Measurements from ENCODE around the gene TOR4A. TPM values are rescaled to one million over a fixed set of nuclear protein-coding genes. Genes with fewer than 3 reads are reported as not detected.
A peak's percentile ranks its signal among the peaks of the same experiment; 100 is the strongest.

TOR4A gene
- total RNA-seq = 5.4 TPM

DNA sequence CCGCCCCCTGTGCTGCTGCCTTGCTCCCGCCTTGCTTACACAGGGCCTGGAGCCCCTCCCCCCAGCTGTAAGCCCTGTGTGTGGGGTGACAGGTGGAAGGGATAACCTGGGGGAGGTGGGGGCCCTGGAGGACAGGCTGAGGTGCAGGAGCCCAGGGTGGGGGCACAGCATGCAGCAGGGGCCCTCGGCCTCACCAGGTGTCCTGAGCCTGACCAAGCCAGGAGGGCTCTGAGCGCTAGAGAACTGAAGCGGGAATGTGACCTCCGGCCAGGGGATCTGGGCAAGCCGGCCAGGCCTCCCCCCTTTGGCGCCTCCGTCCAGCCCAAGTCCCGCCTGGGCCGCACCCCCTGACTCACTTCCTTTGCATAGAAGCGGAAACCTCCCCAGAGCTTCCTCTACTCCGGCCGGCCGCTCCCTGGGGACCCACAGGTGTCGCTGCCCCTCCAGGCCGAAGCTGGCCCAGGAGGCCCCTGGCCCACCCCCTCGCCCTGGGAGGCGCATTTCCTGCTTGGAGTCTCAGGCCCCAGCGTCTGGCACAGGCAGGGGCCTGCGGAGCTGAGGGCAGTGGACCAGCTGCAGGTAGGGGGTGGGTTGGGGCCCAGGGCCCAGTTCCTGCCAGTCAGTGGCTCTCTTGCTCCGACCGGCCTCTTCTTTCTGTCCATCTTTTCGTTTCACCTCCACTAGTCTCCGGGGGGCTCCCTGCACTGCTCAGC, at the start of gene TOR4A:
Gene TOR4A (plus strand): TSS at position 398 of the 713 bp plus-strand sequence. CDS start 964 bp downstream, outside the sequence.
- Histone ChIP-seq H3K27me3 (ENCODE audit: insufficient read depth, low read length) (no peaks in the 10 kb centered on the region), H3K9me3 (ENCODE audit: low read depth, low read length) (no peaks in the 10 kb centered on the region), H3K4me1 (ENCODE audit: insufficient read depth, low read length) (peaks cover 60% of the 10 kb centered on the region), H3K4me3 (ENCODE audit: low read length) (peak within 1 kb of the TSS; percentile 81)

DNA sequence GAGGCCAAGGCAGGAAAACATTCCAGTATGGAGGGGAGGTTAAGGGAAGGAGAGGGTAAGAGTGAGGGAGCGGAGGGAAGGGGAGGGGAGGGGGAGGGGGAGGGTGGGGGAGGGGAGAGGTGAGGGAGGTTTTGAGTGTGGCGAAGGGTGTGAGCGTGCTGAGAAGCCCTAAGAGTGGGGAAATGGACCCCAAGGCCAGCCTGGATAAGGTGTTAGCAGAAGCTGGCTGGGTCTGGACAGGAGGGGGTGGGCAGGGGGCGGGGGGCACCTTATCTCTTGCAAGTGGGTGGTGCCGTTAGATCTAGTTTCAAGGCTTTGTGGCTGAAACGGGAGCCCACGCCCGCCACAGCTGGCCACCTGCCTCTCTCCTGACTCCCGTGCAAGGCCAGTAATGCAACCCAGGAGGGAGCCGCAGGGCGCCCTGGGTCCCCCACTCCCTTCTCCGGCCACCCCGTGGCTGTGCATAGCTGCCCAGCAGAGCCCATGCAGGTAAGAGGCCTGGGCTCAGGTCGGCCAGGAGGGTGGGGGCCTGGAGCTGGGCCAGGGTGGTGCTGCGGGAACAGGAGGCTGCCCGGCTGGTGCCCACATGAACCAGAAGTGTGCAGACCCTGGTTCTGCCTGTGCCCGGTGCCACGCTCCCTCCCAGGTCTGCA, 49.5 kb upstream of the TOR4A start:
- no peak overlapping the region for H3K4me3 ChIP-seq (ENCODE audit: low read length)
- H3K9me3 ChIP-seq (ENCODE audit: low read depth, low read length) = no peaks in the 10 kb centered on the region
- H3K27me3 ChIP-seq (ENCODE audit: insufficient read depth, low read length) = no peaks in the 10 kb centered on the region
- peaks cover 17% of the 10 kb centered on the region for H3K4me1 ChIP-seq (ENCODE audit: insufficient read depth, low read length)

DNA sequence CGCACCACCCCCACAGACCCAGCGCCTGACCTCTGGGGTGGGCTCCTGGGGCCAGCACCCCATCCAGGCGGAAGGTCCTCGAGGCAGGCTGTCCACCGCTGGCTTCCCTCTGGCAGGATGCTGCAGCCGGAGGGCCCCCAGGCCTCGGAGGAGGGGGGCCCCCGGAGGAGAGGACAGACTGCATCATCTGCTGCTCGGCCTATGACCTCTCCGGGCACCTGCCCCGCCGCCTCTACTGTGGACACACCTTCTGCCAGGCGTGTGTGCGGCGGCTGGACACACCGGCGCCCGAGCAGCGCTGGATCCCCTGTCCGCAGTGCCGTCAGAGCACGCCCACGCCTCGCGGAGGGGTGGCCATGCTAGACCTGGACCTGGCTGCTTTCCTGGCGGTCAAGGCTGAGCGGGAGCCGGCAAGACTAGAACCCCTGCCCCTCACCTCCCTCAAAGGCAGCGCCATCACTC, 49.0 kb upstream of the TOR4A start:
- Histone ChIP-seq H3K27me3 (ENCODE audit: insufficient read depth, low read length) (no peaks in the 10 kb centered on the region), H3K4me1 (ENCODE audit: insufficient read depth, low read length) (peaks cover 16% of the 10 kb centered on the region), H3K9me3 (ENCODE audit: low read depth, low read length) (no peaks in the 10 kb centered on the region), H3K4me3 (ENCODE audit: low read length) (no peak overlapping the region)

DNA sequence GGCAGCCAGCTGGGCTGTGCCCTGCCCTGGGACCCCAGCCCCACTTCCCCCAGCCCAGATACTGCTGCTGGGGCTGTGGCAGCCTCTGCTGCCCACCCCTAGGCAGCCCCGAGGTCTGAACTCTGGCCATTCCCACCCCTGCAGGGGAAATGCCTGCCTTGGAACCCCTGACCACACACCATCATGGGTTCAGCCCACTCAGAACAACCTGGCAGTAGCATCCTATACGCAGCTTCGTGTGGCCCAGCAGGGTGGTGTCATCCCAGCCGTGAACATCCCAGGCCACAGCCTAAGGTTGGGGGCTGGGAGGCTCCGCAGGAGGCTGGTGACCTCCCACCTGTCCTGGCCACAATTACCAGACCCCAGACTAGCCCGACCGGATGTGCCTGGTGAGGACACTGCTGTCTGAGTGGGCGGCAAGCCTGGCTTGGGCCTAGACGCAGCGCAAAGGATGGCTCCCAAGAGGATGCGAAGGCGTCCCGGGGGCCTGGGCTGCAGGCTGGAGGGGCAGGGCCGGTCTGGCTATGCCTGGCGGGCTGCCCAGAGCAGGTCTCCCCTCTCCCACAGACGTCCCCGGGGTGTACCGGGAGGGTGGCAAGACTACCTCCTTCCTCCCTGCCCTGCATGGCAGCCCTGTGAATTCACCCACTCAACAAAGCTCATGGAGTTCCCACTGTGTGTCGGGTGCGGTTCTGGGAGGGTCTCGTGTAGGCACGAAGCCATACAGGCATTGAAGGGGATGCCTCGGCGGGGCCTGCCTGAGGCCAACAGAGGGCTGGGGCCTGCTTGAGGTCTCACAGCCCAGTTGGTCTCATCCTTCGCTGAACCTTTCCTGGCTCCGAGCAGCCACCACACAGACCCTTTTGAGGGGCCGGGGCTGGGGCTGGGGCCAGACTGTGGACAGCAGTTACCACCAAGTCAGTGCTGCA, 48.3 kb upstream of the TOR4A start:
- Histone ChIP-seq H3K9me3 (ENCODE audit: low read depth, low read length) (no peaks in the 10 kb centered on the region), H3K4me1 (ENCODE audit: insufficient read depth, low read length) (peaks cover 10% of the 10 kb centered on the region), H3K4me3 (ENCODE audit: low read length) (no peak overlapping the region), H3K27me3 (ENCODE audit: insufficient read depth, low read length) (no peaks in the 10 kb centered on the region)

DNA sequence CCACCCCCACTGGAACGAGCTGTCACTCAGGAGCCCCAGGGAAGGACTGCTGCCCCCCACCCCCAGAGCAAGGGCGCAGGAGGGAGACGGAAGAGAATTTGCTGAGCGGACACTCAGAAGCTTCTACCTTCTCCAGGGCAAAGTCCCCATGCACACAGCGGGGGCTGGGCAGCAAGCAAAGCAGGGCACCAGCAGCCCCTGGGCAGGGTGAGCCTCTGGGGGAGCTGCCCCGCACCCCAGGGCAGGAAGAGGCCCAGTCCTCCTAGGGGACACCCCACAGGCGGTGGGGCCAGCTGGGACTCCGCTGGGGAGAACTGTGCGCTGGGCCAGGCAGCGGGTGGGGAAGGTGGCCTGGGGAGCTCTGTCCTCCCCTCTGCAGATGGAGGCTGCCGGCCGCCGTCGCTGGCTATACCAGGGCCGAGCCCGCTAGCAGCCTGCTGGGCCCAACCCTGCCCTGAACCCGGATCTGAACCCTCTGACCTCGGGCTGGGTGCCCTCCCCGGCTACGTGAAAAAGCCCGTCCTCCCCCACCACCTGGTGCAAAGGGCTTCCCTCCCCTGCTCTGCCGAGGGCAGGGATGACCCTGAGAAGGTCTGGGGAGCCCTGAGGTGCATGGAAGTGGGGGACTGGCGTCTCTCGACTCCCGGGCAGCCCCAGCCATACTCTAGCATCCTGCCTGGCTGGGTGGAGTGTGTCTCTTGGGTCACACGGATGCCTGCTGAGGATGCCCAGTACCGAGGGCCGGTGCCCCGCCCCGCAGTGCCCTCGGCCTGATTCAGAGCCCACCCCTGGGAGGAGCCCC, 47.4 kb upstream of the TOR4A start:
- Histone ChIP-seq H3K4me1 (ENCODE audit: insufficient read depth, low read length) (peaks cover 4% of the 10 kb centered on the region), H3K27me3 (ENCODE audit: insufficient read depth, low read length) (no peaks in the 10 kb centered on the region)

DNA sequence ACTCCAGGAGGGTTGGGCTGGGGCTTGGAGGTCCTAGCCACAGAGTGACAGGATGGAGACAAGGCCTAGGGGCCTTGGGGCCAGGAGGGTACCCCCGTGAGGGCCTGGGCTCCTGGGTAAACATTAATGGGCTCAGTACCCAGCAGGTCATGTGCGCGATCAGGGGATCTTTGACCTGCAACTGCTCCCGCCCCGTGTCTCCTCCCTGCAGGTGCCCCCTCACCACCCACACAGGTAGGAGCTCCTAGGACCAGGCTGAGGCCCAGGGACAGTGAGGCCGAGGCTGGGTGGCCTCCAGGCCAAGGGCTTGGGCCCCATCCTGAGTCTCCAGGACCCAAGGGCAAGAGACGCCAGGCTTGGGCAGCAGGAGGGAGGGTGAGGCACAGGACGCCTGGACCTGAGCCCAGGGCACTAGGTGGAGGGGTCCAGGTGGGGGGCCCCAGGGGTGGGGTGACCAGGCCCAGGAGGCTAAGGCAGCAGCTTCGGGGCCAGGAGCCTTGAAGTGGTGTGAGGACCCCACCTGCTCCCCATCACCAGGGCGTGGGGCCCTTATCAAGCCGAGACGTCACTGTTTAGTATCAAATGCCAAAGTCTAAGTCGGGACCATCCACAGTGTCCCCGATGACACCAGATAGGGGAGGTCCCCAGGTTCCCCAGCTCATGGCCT, 46.7 kb upstream of the TOR4A start, which contains the start of gene SLC34A3:
Gene SLC34A3 (plus strand): TSS at position 197 of the 667 bp plus-strand sequence. CDS start 802 bp downstream, outside the sequence.
- Histone ChIP-seq H3K4me1 (ENCODE audit: insufficient read depth, low read length) (peaks cover 4% of the 10 kb centered on the region), H3K9me3 (ENCODE audit: low read depth, low read length) (no peaks in the 10 kb centered on the region), H3K4me3 (ENCODE audit: low read length) (no peak within 1 kb of the TSS), H3K27me3 (ENCODE audit: insufficient read depth, low read length) (no peaks in the 10 kb centered on the region)

More for the DNA sequence above, 47.4 kb upstream of the TOR4A start:
- no peaks in the 10 kb centered on the region for H3K9me3 ChIP-seq (ENCODE audit: low read depth, low read length)
- H3K4me3 ChIP-seq (ENCODE audit: low read length) = no peak overlapping the region

DNA sequence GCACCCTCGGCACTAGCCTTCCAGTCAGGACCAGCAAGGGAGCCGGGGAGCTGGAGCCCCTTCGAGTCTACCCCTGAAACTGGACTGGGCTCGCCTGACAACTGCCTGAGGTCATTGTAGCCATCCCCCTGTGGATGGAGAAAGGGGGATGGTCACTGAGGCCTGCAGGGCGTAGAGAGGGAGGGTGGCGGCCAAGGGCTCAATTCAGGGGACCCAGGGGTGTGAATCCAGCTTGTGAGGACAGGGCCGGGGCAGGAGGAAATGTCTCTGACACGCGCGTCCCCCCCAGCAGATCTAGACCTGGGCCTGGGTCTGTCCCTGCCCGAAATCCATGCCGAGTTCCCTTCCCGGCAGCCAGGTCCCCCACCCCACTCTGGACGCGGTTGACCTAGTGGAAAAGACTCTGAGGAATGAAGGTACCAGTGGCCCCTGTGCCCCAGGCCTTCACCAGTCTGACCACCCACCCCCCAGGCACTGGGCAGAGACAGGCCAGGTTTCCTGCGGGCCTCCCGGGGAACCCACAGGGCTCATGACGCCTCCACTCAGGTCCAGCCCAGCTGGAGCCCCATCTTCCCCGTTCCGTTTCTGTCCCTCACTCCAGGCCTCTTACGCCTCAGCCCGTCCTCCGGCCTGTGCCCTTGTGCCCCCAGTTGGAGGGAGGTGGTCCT, 46.0 kb upstream of the TOR4A start:
- H3K4me3 ChIP-seq (ENCODE audit: low read length) = no peak overlapping the region
- H3K27me3 ChIP-seq (ENCODE audit: insufficient read depth, low read length) = no peaks in the 10 kb centered on the region
- H3K4me1 ChIP-seq (ENCODE audit: insufficient read depth, low read length) = peaks cover 11% of the 10 kb centered on the region
- no peaks in the 10 kb centered on the region for H3K9me3 ChIP-seq (ENCODE audit: low read depth, low read length)

DNA sequence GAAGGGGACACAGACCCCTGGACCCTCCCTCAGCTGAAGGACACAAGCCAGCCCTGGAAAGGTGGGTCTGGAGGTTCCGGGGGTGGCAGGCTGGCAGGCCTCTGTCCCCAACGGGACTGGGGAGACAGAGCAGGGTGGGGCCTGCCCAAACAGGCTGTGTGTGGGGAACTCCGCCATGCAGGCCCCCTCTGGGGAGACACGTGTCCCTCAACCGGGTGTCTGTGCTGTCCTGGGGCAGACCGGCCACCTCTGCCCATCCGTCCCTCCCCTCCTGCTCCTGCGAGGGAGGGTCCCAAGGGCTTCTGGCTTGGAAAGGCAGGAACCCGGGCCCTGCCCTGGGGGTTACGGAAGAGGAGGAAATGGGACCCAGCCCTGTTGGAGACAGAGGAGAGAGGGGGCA, 45.4 kb upstream of the TOR4A start:
- H3K4me3 ChIP-seq (ENCODE audit: low read length) = no peak overlapping the region
- no peaks in the 10 kb centered on the region for H3K9me3 ChIP-seq (ENCODE audit: low read depth, low read length)
- H3K4me1 ChIP-seq (ENCODE audit: insufficient read depth, low read length) = peaks cover 17% of the 10 kb centered on the region
- H3K27me3 ChIP-seq (ENCODE audit: insufficient read depth, low read length) = no peaks in the 10 kb centered on the region

DNA sequence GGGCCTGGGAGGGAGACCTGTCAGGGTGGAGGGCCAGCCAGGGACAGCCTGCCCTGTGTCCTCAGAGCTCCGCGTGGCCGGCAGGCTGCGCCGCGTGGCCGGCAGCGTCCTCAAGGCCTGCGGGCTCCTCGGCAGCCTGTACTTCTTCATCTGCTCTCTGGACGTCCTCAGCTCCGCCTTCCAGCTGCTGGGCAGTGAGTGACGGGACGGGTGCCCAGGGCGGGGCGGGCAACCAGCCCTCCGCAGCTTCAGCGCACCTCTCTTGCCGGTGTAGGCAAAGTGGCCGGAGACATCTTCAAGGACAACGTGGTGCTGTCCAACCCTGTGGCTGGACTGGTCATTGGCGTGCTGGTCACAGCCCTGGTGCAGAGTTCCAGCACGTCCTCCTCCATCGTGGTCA, 45.0 kb upstream of the TOR4A start:
- Histone ChIP-seq H3K27me3 (ENCODE audit: insufficient read depth, low read length) (no peaks in the 10 kb centered on the region), H3K9me3 (ENCODE audit: low read depth, low read length) (no peaks in the 10 kb centered on the region), H3K4me1 (ENCODE audit: insufficient read depth, low read length) (peaks cover 17% of the 10 kb centered on the region), H3K4me3 (ENCODE audit: low read length) (no peak overlapping the region)

DNA sequence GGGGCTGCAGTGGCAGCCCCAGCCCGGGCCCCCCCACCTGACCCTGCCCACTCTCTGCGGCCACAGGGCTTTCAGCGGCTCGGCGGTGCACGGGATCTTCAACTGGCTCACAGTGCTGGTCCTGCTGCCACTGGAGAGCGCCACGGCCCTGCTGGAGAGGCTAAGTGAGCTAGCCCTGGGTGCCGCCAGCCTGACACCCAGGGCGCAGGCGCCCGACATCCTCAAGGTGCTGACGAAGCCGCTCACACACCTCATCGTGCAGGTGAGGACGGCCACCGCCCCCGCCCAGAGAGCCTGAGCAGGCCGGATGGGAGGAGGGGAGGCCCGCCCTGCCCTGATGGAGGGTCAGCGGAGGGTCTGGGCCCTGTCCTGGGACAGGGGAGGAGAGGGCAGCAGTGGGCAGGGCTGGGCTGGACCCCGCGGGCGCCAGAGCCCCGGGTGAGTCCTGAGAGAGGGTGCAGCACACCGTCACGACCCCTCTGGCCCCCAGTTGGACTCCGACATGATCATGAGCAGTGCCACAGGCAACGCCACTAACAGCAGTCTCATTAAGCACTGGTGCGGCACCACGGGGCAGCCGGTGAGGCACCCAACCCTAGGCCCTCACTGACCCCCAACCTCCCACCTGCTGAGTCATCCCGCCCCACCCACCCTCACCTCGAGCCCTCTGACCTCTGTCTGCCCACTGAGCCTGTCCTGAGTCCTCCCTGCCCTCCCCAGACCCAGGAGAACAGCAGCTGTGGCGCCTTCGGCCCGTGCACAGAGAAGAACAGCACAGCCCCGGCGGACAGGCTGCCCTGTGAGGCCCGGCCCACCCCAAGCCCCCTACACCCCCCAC, 44.2 kb upstream of the TOR4A start:
- Histone ChIP-seq H3K9me3 (ENCODE audit: low read depth, low read length) (no peaks in the 10 kb centered on the region), H3K27me3 (ENCODE audit: insufficient read depth, low read length) (no peaks in the 10 kb centered on the region), H3K4me1 (ENCODE audit: insufficient read depth, low read length) (peaks cover 17% of the 10 kb centered on the region), H3K4me3 (ENCODE audit: low read length) (no peak overlapping the region)

DNA sequence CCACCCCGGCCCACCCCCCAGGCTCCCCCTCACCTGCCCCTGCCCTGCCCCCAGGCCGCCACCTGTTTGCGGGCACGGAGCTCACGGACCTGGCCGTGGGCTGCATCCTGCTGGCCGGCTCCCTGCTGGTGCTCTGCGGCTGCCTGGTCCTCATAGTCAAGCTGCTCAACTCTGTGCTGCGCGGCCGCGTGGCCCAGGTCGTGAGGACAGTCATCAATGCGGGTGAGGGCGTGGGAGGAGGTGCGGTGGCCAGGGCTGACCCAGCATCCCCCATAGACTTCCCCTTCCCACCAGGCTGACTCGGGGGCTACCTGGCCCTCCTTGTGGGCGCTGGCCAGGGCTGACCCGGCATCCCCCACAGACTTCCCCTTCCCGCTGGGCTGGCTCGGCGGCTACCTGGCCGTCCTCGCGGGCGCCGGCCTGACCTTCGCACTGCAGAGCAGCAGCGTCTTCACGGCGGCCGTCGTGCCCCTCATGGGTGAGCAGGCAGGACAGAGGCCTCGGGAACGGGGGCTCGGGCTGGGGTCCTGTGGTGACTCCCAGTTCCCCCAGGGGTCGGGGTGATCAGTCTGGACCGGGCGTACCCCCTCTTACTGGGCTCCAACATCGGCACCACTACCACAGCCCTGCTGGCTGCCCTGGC, 43.4 kb upstream of the TOR4A start:
- Histone ChIP-seq H3K9me3 (ENCODE audit: low read depth, low read length) (no peaks in the 10 kb centered on the region), H3K27me3 (ENCODE audit: insufficient read depth, low read length) (no peaks in the 10 kb centered on the region), H3K4me3 (ENCODE audit: low read length) (no peak overlapping the region), H3K4me1 (ENCODE audit: insufficient read depth, low read length) (peaks cover 24% of the 10 kb centered on the region)

DNA sequence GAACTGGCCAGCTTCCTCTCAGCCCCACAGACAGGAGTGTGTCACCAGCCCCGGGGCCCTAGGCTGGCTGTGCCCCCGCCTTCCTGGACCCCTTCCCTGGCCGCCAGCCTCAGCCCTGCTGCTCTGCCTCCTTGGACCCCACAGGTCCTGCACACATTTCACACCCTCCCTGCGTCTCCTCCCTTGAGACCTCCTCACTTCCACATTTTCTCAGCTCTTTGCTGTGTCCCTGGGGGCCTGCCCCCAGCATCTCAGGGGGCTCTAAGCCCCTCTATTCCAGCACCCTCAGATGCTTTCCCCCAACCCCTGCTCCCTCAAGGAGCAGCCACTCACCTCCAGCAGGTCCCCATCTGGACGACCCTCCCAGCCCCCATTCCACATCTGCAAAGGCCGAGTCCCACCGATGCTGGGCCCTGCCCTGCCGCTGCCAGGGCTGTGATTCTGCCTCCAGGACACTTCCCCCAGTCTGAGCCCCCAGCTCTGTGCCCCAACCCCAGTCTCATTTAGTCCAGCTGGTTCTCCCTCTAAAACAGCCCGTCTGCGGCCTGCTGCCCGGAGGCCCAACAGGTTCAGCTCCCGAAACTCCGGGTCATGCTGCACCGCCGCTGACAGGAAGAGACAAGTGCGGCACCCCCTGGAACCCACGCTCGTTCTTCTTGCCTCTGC, 42.6 kb upstream of the TOR4A start:
- H3K4me1 ChIP-seq (ENCODE audit: insufficient read depth, low read length) = peaks cover 31% of the 10 kb centered on the region
- no peaks in the 10 kb centered on the region for H3K9me3 ChIP-seq (ENCODE audit: low read depth, low read length)
- no peaks in the 10 kb centered on the region for H3K27me3 ChIP-seq (ENCODE audit: insufficient read depth, low read length)
- H3K4me3 ChIP-seq (ENCODE audit: low read length) = no peak overlapping the region

Data from mononuclear cell (primary cell).